Left kidney (tissue), 2 donors: ENCODE measurements around the gene UBE2E2. TPM values are rescaled to one million over a fixed set of nuclear protein-coding genes. Genes with fewer than 3 reads are reported as not detected.

ENCODE experiments used
- DNase-seq: peaks from one replicate; pipeline ENCODE4 v3.0.0-alpha.2; 2013
- polyA plus RNA-seq: library from polyadenylated mRNA; unstranded; fragments of 120-200 nt; gene quantifications from one replicate; pipeline ENCODE4 v1.2.1, GENCODE V29; 2013; ENCODE audit not compliant: insufficient read length

Gene UBE2E2
- polyA plus RNA-seq, 1 donor: 64.7 TPM

DNA sequence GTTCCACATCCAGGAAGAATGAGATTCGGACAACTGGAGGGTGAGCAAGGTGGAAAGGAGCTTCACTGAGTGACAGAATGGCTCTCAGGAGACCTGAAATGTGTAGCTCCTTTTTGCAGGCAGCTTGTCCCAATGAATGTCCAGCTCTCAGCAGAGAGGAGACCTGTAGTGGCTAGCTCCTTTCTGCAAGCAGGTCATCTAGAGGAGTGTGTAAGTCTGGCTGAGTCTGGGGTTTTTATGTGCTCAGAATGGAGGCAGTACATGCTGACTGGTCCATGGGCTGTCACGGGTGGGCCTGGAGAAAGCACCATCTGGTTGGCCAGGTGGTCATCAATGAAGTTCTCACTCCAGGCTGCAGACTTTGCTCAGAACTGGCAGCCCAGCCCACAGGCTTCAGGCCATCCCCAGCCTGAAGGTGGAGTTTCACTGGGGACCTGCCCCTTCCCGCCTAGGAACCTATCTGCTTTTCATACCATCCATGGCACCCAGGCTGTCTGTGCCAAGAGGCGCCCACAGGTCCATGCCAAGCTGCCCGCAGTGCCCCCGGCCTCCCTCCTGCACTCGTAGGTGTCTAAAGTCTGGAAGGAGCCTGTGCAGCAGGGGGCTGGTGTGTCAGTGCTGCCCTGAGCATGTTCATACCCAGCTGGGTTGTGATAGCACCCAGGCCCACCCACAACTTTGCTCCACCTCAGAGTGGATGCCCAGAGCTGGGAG is 276.6 kb downstream of the UBE2E2 start:
- no peak for DNase-seq

DNA sequence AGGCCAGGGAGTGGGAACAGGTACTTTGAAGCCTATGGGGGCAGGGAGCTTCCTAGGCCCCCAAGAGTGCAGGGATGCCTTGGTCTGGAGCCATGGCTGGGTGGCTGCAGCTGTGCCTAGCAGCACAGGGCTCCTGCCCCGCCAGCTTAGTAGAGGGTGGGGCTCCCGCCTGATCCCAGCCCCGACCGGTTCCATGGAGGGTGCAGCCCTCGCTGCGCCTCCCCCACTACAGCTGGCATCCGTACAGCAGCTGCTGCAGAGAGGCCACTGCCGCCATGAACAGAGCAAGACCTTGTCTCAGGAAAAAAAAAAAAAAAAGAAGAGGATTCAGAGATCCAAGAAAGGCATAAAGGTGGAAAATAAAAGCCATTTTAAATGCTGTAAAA is 277.2 kb downstream of the UBE2E2 start:
- DNase-seq: no peak

- DNase-seq: no peak
Measured at GRCh38 chr3:23481011-23481615, 278.0 kb downstream of the UBE2E2 start.

GRCh38 chr3:23481616-23482278 is 278.6 kb downstream of the UBE2E2 start:
- DNase-seq: no peak

- no peak for DNase-seq
Measured at GRCh38 chr3:23484386-23484785, 281.3 kb downstream of the UBE2E2 start.

- DNase-seq: no peak
Measured at GRCh38 chr3:23485922-23486321, 282.8 kb downstream of the UBE2E2 start.

DNA sequence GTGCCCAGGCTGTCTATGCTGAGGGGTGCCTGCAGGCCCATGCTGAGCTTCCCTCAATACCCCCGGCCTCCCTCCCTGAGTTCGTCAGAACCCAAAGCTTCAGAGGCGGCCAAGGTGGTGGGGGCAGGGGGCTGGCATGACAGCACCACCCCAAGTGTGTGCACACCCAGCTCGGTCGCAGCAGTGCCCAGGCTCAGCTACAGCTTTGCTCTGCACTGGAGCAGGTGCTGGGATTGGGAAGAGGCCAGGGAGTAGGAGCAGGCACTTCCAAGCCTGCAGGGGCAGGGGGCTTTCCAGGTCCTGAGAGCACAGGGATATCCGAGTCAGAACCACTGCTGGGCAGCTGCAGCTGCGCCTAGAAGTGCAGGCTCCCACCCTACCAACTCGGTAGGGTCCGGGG is 283.9 kb downstream of the UBE2E2 start:
- no peak for DNase-seq

DNA sequence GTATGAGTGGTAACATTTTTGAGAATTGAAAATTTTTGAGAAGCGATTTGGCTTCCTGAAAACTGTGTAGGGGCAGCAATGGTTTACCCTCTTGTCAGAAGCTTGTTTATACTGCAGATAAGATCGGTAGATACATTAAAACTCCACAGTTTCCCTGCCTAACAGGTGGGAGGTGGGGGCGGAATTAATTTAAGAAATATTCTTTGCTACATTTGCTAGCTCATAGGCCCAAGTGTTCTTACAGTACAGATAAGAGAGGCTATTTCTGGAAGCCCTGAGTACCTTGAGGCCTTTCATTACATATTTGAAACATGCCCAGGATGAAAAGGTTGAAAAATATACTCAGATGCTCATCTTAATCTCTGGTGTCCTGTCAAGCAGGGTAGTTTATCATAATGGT is 285.5 kb downstream of the UBE2E2 start:
- DNase-seq: no peak

GRCh38 chr3:23489300-23490158 is 286.4 kb downstream of the UBE2E2 start:
- DNase-seq: no peak

GRCh38 chr3:23490459-23490858 is 287.3 kb downstream of the UBE2E2 start:
- DNase-seq: no peak

DNA sequence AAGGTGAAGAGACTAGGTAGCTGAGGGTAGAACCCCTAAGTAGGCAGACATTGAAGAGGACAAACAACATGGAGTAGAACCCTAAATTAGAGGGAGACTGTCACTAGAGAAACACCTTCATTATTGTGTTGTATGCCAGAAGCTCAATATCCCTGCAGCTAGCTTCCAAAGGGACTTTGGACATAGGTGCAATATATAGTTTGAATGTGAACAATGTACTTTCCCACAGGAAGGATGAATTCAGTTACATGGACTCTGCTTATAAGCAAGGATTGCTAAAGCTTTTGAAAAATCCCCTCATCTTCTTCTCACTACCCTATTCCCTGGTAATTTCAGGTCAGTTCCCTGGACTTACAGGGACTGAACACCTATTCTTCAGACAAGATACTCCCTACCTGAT is 288.9 kb downstream of the UBE2E2 start:
- no peak for DNase-seq

GRCh38 chr3:23493889-23494288 is 290.8 kb downstream of the UBE2E2 start:
- no peak for DNase-seq

DNA sequence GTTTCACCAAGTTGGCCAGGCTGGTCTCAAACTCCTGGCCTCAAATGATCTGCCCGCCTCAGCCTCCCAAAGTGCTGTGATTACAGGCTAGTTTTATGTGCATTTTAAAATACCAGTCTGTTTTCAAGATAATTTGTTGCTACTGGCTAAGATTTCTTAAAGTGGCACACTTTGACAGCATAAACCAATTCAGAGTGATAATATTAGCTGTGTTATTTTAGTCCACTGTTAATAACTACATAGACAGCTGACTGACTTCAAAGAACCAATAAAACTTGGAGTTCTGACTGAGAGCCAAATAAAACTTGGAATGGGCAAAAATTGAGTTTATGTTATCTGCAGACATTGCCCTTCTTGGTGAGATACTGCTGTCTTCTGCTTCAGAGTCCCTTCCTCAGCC is 291.8 kb downstream of the UBE2E2 start:
- no peak for DNase-seq

DNA sequence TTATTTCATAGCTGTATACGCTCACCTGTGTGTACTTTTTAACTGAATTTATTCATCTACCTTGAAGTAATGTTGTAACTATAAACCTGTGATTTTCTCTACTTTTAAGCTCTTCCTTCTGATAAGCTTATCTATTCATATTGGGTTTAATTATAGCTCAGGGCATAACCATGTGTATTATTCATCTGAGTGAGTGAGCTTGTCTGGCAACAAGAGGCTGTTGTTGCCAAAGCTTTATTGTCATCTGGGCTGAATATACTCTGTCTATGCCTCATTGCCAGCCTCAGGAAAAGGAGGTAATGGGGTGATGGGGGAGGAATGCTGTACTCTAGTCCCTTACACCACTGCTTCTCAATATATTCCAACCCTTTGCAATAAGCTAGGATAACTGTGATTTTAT is 292.4 kb downstream of the UBE2E2 start:
- no peak for DNase-seq

- no peak for DNase-seq
Measured at GRCh38 chr3:23496165-23496564, 293.0 kb downstream of the UBE2E2 start.

DNA sequence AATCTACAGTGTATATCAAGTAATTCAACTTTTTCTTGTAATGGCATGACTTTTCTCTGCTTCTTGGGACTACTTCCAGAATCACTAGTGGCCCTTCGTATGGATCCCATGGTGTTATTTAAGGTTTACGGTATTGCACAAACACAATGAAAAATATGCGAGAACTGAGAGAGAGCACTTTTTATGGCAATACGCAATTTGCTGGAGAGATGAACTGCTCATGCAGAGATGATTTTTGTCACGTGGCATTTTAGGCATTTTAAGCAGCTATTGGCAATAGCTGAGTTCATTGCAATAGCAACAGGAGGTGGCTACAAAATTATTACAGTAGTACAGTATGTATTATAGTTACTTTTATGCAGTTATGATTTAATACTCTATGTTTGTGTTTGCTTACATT is 294.0 kb downstream of the UBE2E2 start:
- DNase-seq: no peak

- DNase-seq: no peak
Measured at GRCh38 chr3:23501201-23501802, 298.2 kb downstream of the UBE2E2 start.

- no peak for DNase-seq
Measured at GRCh38 chr3:23508464-23508863, 305.3 kb downstream of the UBE2E2 start.

DNA sequence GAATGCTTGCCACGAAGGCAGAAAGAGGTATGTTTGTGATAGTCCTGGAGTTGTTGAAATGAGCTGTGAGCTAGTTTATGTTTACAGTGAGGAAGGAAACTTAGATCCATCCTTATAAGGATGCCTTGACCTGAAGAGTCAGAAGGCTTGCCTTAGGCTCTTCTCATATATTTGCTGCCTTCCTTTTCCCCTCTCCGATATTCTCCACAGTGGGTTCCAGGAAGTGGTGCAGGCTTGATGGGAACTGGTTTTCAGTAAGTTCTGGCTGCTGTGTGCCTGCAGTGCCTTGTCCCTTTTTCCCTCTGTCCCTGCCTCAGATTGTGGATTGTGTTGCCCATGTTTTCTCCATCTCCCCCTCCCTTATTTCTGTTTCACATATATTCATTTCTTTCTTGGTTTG is 315.3 kb downstream of the UBE2E2 start:
- DNase-seq: no peak

DNA sequence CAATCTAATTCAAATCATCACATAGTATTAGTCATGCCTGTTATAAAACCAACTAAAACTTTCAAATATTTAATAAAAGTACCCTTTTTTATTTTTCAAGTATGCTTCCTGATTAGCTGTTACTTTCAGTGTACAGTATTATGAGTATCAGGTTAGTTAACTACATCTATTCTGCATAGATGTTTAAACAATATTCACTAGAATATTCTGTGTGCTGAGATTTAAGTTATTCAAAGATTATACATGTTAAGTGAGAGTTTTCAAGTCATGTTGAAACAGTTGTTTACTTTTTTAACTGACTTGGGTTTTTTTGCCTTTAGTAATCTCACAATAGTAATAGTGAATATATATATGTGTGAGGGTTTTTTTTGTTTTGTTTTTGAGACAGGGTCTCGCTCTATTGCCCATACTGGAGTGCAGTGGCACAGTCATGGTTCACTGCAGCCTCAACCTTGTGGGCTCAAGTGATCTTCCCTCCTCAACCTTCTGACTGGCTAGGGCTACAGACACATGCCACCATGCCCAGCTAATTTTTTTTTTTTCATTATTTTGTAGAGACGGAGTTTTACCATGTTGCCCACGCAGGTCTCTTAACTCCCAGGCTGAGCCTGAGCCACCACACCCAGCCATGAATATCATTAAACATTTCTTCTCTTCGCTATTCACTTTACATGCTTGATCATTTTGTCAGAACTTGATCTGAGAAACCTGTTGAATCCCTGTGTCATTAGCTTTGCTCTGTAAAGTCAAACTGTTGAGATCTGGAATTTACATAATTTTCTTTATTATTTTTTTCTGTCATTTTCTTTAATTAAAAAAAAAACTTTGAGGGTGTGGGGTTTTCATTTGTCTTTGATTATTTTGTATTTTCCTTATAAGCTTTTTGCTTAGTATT is 316.4 kb downstream of the UBE2E2 start:
- DNase-seq: no peak

DNA sequence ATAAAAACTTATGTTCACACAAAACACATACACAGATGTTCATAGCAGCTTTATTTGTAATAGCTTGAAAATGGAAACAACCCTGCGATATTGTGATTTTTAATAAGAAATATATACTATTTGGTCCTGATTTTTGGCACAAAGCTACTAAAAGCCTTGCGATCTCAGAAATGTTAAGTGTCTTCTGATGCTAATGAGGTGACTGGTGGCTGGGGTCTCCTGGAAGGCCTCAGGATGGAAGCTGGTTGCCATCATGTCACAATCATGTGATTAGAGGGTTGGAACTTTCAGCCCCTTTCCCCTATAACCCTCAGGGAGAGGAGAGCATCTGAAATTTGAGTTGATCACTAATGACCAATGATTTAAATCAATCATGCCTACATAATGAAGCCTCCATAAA is 324.2 kb downstream of the UBE2E2 start:
- no peak for DNase-seq
